ENCODE data around the gene GSTA4. TPM values are rescaled to one million over a fixed set of nuclear protein-coding genes. Genes with fewer than 3 reads are reported as not detected.

The GSTA4 gene
- total and polyA plus RNA-seq, 2 of the 13 experiments (the other 11 are each of a cell fraction or from before 2014, with no cell fraction given) = 34.1 to 53.6 TPM

GRCh38 chr6:53018446-53018845, 23.4 kb upstream of the GSTA4 start:
- no peaks in the 10 kb centered on the region for H3K9me3 ChIP-seq (ENCODE audit: low read length)
- ChIA-PET CTCF (ENCODE audit: low intra/inter-chr PET ratio, low total read pairs) (no interaction called here), POLR2A (no interaction called here)
- no peak overlapping the region for H3K9ac ChIP-seq (ENCODE audit: insufficient read depth, low read depth, low read length)
- ATAC-seq = no peak
- no peaks in the 10 kb centered on the region for H3K27me3 ChIP-seq (ENCODE audit: control insufficient read depth in 1 of 2, insufficient read depth in 2 of 2, low read length in 2 of 2)
- intact Hi-C loops (cut with micrococcal nuclease; ENCODE audit: unreplicated experiment) = no loop called here
- no peak overlapping the region for H3K27ac ChIP-seq (ENCODE audit: extremely low read length, insufficient read depth, low read length)
- H2AFZ ChIP-seq (ENCODE audit: low read length) = no peak overlapping the region
- no peaks in the 10 kb centered on the region for H4K20me1 ChIP-seq (ENCODE audit: insufficient read depth, low read length)
- peaks cover 14 to 54% of the 10 kb centered on the region in 2 experiments for H3K36me3 ChIP-seq (replicated peaks in 1 of 2; ENCODE audit: control insufficient read depth in 1 of 2, insufficient read depth in 2 of 2, low read length in 2 of 2)
- FAIRE-seq = no peak
- no peak for DNase-seq (ENCODE audit: low spot score)
- TF ChIP-seq YY1 (IDR thresholded peaks at IDR 0.05; ENCODE audit: insufficient read depth, insufficient replicate concordance, low read depth, low read length) = no peak
- no peak for TF ChIP-seq ZNF614 (CRISPR knock-in tag; IDR thresholded peaks at IDR 0.05; ENCODE audit: borderline replicate concordance)
- no peak for TF ChIP-seq ZNF30 (CRISPR knock-in tag; IDR thresholded peaks at IDR 0.05)
- no peak for TF ChIP-seq ZNF503 (CRISPR knock-in tag; IDR thresholded peaks at IDR 0.05)
- H3K4me2 ChIP-seq (ENCODE audit: low read depth, low read length) = no peak overlapping the region
- BruUV-seq (replicated peaks) = no TSS peak
- H3K4me3 ChIP-seq (replicated peaks in 1 of 3; ENCODE audit: insufficient read depth in 1 of 3, low read depth in 2 of 3, low read length in 3 of 3) = no peak overlapping the region
- H3K79me2 ChIP-seq (ENCODE audit: insufficient read depth, low read length) = no peaks in the 10 kb centered on the region
- in situ Hi-C loops (cut with HindIII; ENCODE audit: extremely low pct_ligation_motif_present, low pct_unique_long_range_greater_than_20kb) = no loop called here
- 96% methylated on average over 2 of the region's 2 CpGs for WGBS (ENCODE audit: low lambda C conversion rate)
- no peaks in the 10 kb centered on the region for H3K4me1 ChIP-seq (ENCODE audit: insufficient read depth, low read length)

- in situ Hi-C loops (cut with HindIII; ENCODE audit: extremely low pct_ligation_motif_present, low pct_unique_long_range_greater_than_20kb) = no loop called here
- TF ChIP-seq POLR2AphosphoS5 (IDR thresholded peaks at IDR 0.05; ENCODE audit: low read depth, low read length) = no peak
- Histone ChIP-seq H3K4me1 (ENCODE audit: insufficient read depth, low read length) (peaks cover 9% of the 10 kb centered on the region), H3K79me2 (ENCODE audit: insufficient read depth, low read length) (no peaks in the 10 kb centered on the region), H3K9me3 (ENCODE audit: low read length) (no peaks in the 10 kb centered on the region), H3K27me3 (ENCODE audit: control insufficient read depth in 1 of 2, insufficient read depth in 2 of 2, low read length in 2 of 2) (no peaks in the 10 kb centered on the region), H2AFZ (ENCODE audit: low read length) (no peak overlapping the region), H3K4me3 (replicated peaks in 1 of 3; ENCODE audit: insufficient read depth in 1 of 3, low read depth in 2 of 3, low read length in 3 of 3) (no peak overlapping the region), H3K9ac (ENCODE audit: insufficient read depth, low read depth, low read length) (no peak overlapping the region), H4K20me1 (ENCODE audit: insufficient read depth, low read length) (no peaks in the 10 kb centered on the region), H3K27ac (ENCODE audit: extremely low read length, insufficient read depth, low read length) (no peak overlapping the region), H3K36me3 (replicated peaks in 1 of 2; ENCODE audit: control insufficient read depth in 1 of 2, insufficient read depth in 2 of 2, low read length in 2 of 2) (peaks cover 25 to 83% of the 10 kb centered on the region in 2 experiments), H3K4me2 (ENCODE audit: low read depth, low read length) (no peak overlapping the region)
- intact Hi-C loops (cut with micrococcal nuclease; ENCODE audit: unreplicated experiment) = no loop called here
- ChIA-PET POLR2A (no interaction called here), CTCF (ENCODE audit: low intra/inter-chr PET ratio, low total read pairs) (no interaction called here)
- BruUV-seq (replicated peaks) = no TSS peak
- DNase-seq (ENCODE audit: low spot score) = no peak
- no peak for ATAC-seq
- WGBS (ENCODE audit: low lambda C conversion rate) = 98% methylated on average over 1 of the region's 1 CpG
- FAIRE-seq = no peak
Observed at GRCh38 chr6:53015486-53015885, 20.4 kb upstream of the GSTA4 start.
